Natural killer cell (primary cell): Measurements from ENCODE around the gene DGKB. TPM values are rescaled to one million over a fixed set of nuclear protein-coding genes. Genes with fewer than 3 reads are reported as not detected.

Source experiments
- ATAC-seq, 3 donors: fragments of 150-1000 bp in 2 of 3; fragments of 200-7000 bp in 1 of 3; cut with Tn5 transposase; 1 replicate in 1 of 3; 2 replicates in 2 of 3; pipeline ENCODE4 v1.10.0; 2021; ENCODE audit warnings: mild to moderate bottlenecking in 2 of 3, moderate library complexity in 2 of 3
- DNase-seq, 2 donors: peaks; one replicate each; pipeline versions ENCODE4 v3.0.0 to v3.0.0-alpha.2; 2013 to 2021; ENCODE audit warnings: mixed read lengths in 1 of 2
- H3K27ac ChIP-seq: one replicate; pipeline ENCODE4 v1.5.1; 2013; ENCODE audit warnings: mild to moderate bottlenecking, low read length
- H3K27me3 ChIP-seq: one replicate; pipeline ENCODE4 v1.6.1; 2013; ENCODE audit warnings: low read length; ENCODE audit not compliant: control insufficient read depth, insufficient read depth
- H3K36me3 ChIP-seq: one replicate; pipeline ENCODE4 v1.6.1; 2013; ENCODE audit warnings: low read length; ENCODE audit not compliant: control insufficient read depth, insufficient read depth
- H3K4me1 ChIP-seq: one replicate; pipeline ENCODE4 v1.6.1; 2013; ENCODE audit warnings: low read length; ENCODE audit not compliant: control insufficient read depth, insufficient read depth
- H3K4me3 ChIP-seq: one replicate; pipeline ENCODE4 v1.5.1; 2013; ENCODE audit warnings: low read length
- H3K9me3 ChIP-seq: one replicate; pipeline ENCODE4 v1.6.1; 2013; ENCODE audit warnings: low read length; ENCODE audit not compliant: control insufficient read depth, insufficient read depth
- H3K27ac Mint-ChIP-seq, 2 donors: one replicate each; pipeline ENCODE4 v1.8.0; 2022; ENCODE audit warnings: mild to moderate bottlenecking in 2 of 2, mixed read lengths in 2 of 2, moderate library complexity in 1 of 2
- H3K27me3 Mint-ChIP-seq, 2 donors: one replicate each; pipeline ENCODE4 v1.8.0; 2022; ENCODE audit warnings: low read depth in 2 of 2, mixed read lengths in 2 of 2
- H3K36me3 Mint-ChIP-seq: one replicate; pipeline ENCODE4 v1.8.0; 2022; ENCODE audit warnings: mixed read lengths
- H3K4me1 Mint-ChIP-seq, 2 donors: one replicate each; pipeline ENCODE4 v1.8.0; 2022; ENCODE audit warnings: mixed read lengths in 2 of 2
- H3K4me3 Mint-ChIP-seq: one replicate; pipeline ENCODE4 v1.8.0; 2022; ENCODE audit warnings: mild to moderate bottlenecking, moderate library complexity, mixed read lengths
- H3K9me3 Mint-ChIP-seq, 2 donors: one replicate each; pipeline ENCODE4 v1.8.0; 2022; ENCODE audit warnings: mixed read lengths in 2 of 2
- CTCF ChIP-seq: fragments of 200-600 bp; IDR thresholded peaks from one replicate; pipeline ENCODE4 v1.8.0; 2022; ENCODE audit warnings: antibody characterized with exemption
- WGBS: methylation state at CpG from one replicate; pipeline ENCODE4 v1.1.7; 2013; ENCODE audit warnings: missing lambda C conversion rate; ENCODE audit not compliant: insufficient coverage; 5-methylcytosine and 5-hydroxymethylcytosine counted together
- intact Hi-C: fragments of 100-400 bp; cut with micrococcal nuclease; formaldehyde crosslinking; loops from one replicate; pipeline ENCODE4 v1.14.2; 2022
- total RNA-seq, 4 donors: library from RNA; stranded (reverse); fragments of 120-200 nt in 1 of 4; gene quantifications; one replicate each; pipeline versions ENCODE4 v1.2.3 to v1.2.4, GENCODE V29; 2013 to 2022

The DGKB gene
- total RNA-seq, 3 donors from 2014 or later (not counting 1 experiment from before 2014, with no cell fraction given): not detected

DNA sequence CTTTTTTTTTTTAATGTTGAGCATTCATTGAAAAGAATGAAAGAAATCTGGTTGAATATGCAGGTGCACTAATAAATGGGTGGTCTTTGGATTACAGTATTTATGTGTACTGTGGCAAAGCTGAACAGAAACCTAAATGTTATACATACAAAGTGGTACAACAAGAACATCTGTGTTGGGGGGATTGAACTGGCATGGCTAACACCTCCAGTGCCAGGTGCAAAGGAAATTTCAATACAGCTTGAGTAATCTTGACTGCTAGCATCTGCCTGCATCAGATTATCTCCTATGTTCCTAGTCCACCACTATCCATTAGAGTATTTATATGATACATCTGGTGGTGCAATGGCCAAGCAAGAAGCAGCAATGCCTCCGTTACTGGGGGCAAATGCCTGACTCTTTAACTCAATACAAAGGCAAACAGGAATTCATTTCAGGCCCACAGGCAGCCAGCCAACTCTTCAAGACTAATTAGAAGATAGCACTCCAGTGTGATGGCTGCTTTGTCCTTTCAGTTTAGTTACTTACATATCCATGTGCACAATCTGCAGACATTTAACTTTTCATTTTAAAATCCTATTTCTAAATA is 692.6 kb downstream of the DGKB start:
- no peaks in the 10 kb centered on the region for H3K27me3 Mint-ChIP-seq
- no peak for TF ChIP-seq CTCF
- intact Hi-C loops: no loop called here

DNA sequence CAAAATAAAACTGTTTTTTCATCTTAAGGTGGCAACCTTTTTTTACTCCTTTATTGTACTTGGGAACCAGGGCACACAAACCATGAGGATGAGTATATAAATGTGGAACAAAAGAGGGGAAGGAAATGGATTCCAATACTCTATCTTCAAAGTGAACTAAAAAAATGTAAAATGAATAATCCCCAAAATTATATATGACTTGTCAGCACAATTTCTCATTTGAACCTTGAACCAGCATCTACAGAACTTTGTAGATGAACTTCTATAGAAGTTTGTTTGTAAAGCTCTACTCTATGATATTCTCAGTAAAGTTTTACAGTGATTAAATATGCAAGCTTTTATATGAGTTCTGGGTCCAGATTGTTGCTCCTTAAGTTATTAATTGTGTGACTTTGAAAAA is 694.8 kb downstream of the DGKB start:
- no peaks in the 10 kb centered on the region for H3K36me3 Mint-ChIP-seq
- no peak for TF ChIP-seq CTCF
- H3K4me1 Mint-ChIP-seq: no peaks in the 10 kb centered on the region
- intact Hi-C loops: no loop called here
- H3K27ac ChIP-seq: no peak overlapping the region
- no peaks in the 10 kb centered on the region for H3K27me3 Mint-ChIP-seq
- no peak overlapping the region for H3K4me3 ChIP-seq
- H3K9me3 ChIP-seq: peaks cover 6% of the 10 kb centered on the region
- no peak overlapping the region for H3K27ac Mint-ChIP-seq
- no peaks in the 10 kb centered on the region for H3K4me1 ChIP-seq
- no peaks in the 10 kb centered on the region for H3K36me3 ChIP-seq
- no peak for ATAC-seq
- no peak for DNase-seq
- H3K27me3 ChIP-seq: no peaks in the 10 kb centered on the region
- no peak overlapping the region for H3K4me3 Mint-ChIP-seq
- H3K9me3 Mint-ChIP-seq: peaks cover 10 to 13% of the 10 kb centered on the region in 2 donors

More for the DNA sequence above, 692.6 kb downstream of the DGKB start:
- no peaks in the 10 kb centered on the region for H3K36me3 Mint-ChIP-seq
- Histone ChIP-seq H3K36me3 (no peaks in the 10 kb centered on the region), H3K4me3 (no peak overlapping the region), H3K27ac (no peak overlapping the region), H3K9me3 (peaks cover 6% of the 10 kb centered on the region), H3K4me1 (no peaks in the 10 kb centered on the region), H3K27me3 (no peaks in the 10 kb centered on the region)
- no peak overlapping the region for H3K4me3 Mint-ChIP-seq
- H3K27ac Mint-ChIP-seq: no peak overlapping the region
- 86% methylated on average over 1 of the region's 1 CpG for WGBS
- DNase-seq (no peak), ATAC-seq (no peak)
- H3K4me1 Mint-ChIP-seq: no peaks in the 10 kb centered on the region
- peaks cover 15 to 16% of the 10 kb centered on the region in 2 donors for H3K9me3 Mint-ChIP-seq

DNA sequence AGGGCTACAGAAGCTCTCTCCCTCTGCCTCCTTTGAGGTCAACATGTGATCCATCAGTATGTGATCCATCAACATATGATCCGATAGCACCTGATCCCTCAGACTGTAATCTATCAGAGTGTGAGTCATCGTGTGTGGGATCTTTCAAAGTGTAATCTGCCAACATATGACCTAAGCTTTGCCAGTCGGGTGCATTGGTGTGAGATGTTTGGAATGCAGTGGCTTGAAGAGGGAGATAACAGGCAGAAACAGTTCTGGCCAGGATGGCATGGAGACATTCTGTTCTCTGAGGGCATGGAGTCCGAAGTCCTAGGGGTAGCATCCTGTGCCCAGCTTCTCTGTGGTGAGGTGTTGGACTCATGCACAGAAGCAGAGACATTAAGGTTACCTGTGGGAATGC is 695.4 kb downstream of the DGKB start:
- DNase-seq (no peak), ATAC-seq (no peak)
- Mint-ChIP-seq H3K27ac (no peak overlapping the region), H3K4me3 (no peak overlapping the region), H3K27me3 (no peaks in the 10 kb centered on the region), H3K36me3 (no peaks in the 10 kb centered on the region), H3K4me1 (no peaks in the 10 kb centered on the region), H3K9me3 (peaks cover 5 to 8% of the 10 kb centered on the region in 2 donors)
- 80% methylated on average over 4 of the region's 4 CpGs for WGBS
- intact Hi-C loops: no loop called here
- Histone ChIP-seq H3K36me3 (no peaks in the 10 kb centered on the region), H3K4me3 (no peak overlapping the region), H3K9me3 (peaks cover 6% of the 10 kb centered on the region), H3K4me1 (no peaks in the 10 kb centered on the region), H3K27ac (no peak overlapping the region), H3K27me3 (no peaks in the 10 kb centered on the region)
- TF ChIP-seq CTCF: no peak

DNA sequence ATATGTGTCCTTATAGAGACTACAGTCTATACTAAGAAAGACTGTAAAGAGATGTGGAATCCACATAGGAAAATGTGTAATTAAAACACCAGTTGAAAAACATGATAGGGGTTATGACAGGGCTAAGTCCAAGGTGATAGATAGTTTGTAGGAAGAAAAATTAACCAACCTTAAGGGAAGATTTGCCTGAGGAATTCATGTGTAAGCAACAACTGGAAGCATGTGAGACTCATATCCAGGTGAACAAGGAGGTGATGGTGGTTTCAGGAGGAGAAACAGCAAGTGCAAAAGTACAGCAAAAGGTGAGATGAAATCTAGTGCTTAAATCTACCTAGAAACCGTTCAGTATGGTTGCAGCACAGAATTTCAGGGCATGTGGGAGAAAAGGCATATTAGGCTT is 696.4 kb downstream of the DGKB start:
- no peak for TF ChIP-seq CTCF
- no peaks in the 10 kb centered on the region for H3K36me3 Mint-ChIP-seq
- Histone ChIP-seq H3K27me3 (no peaks in the 10 kb centered on the region), H3K9me3 (peaks cover 6% of the 10 kb centered on the region), H3K27ac (no peak overlapping the region), H3K36me3 (no peaks in the 10 kb centered on the region), H3K4me3 (no peak overlapping the region), H3K4me1 (no peaks in the 10 kb centered on the region)
- H3K27ac Mint-ChIP-seq: no peak overlapping the region
- WGBS: 69% methylated on average over 1 of the region's 1 CpG
- no peak for DNase-seq
- intact Hi-C loops: no loop called here
- H3K4me1 Mint-ChIP-seq: no peaks in the 10 kb centered on the region
- H3K4me3 Mint-ChIP-seq: no peak overlapping the region
- no peaks in the 10 kb centered on the region for H3K27me3 Mint-ChIP-seq
- no peak for ATAC-seq
- peaks cover 8% of the 10 kb centered on the region in 2 donors for H3K9me3 Mint-ChIP-seq
